Memory B cell (primary cell): ENCODE measurements around the gene TWF2.
"Not testable (repeated sequence)": the region's sequence is repeated elsewhere in the genome, so short reads cannot be mapped to it uniquely, and the experiment has no call there.

ENCODE experiments used
- ATAC-seq: fragments of 150-1000 bp; cut with Tn5 transposase; 2 replicates; pipeline ENCODE4 v1.10.0; 2021; ENCODE audit warnings: low read depth, mild to moderate bottlenecking, moderate library complexity
- DNase-seq, 2 donors: peaks; one replicate each; pipeline ENCODE4 v3.0.0; 2022; ENCODE audit warnings: low spot score in 2 of 2
- H3K27ac Mint-ChIP-seq: one replicate; pipeline ENCODE4 v1.8.0; 2022; ENCODE audit warnings: mild to moderate bottlenecking, moderate library complexity, mixed read lengths
- H3K27me3 Mint-ChIP-seq: one replicate; pipeline ENCODE4 v1.8.0; 2022; ENCODE audit warnings: mixed read lengths
- H3K36me3 Mint-ChIP-seq: one replicate; pipeline ENCODE4 v1.8.0; 2022; ENCODE audit warnings: mild to moderate bottlenecking, mixed read lengths
- H3K4me1 Mint-ChIP-seq: one replicate; pipeline ENCODE4 v1.8.0; 2022; ENCODE audit warnings: mixed read lengths
- H3K4me3 Mint-ChIP-seq: one replicate; pipeline ENCODE4 v1.8.0; 2022; ENCODE audit warnings: mild to moderate bottlenecking, moderate library complexity, mixed read lengths
- H3K9me3 Mint-ChIP-seq: one replicate; pipeline ENCODE4 v1.8.0; 2022; ENCODE audit warnings: mixed read lengths

TWF2 gene

GRCh38 chr3:52238761-52239701, at the start of gene TWF2:
TSS of gene TWF2 (minus strand) at chr3:52239158. CDS start at chr3:52239016, 142 bp downstream.
- Mint-ChIP-seq H3K4me3 (peak within 1 kb of the TSS; percentile 97), H3K9me3 (no peaks in the 10 kb centered on the region), H3K27ac (peak within 1 kb of the TSS; percentile 88), H3K4me1 (peaks cover 52% of the 10 kb centered on the region), H3K27me3 (no peaks in the 10 kb centered on the region), H3K36me3 (peaks cover 3% of the 10 kb centered on the region)
- ATAC-seq (peak; percentile 85), DNase-seq (peak; percentile 81 to 83)

DNA sequence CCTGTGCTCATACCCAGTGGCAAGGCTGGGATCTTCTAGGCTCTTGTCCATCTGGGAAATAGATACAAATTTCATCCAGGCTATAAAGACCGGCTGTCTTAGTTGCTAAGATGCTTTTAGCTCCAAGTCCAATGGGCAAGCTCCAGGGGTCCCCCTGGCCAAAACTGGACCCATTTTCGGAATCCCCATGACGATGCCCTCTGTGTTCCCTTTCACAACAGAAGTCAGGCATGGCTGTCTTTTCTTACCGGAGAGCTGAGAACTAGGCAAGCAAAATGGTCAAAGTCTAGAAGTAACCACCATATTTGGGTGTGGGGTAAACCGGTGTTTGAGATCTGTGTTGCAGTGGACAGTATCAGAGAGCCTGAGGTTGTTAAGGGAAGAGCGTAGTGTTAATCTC, 49.7 kb upstream of the TWF2 start:
- ATAC-seq (no peak), DNase-seq (no peak)
- Mint-ChIP-seq H3K9me3 (no peaks in the 10 kb centered on the region), H3K27me3 (no peaks in the 10 kb centered on the region), H3K4me3 (peak overlapping the region; percentile 98), H3K36me3 (peaks cover 9% of the 10 kb centered on the region), H3K4me1 (peaks cover 19% of the 10 kb centered on the region), H3K27ac (peak overlapping the region; percentile 99)

GRCh38 chr3:52286777-52287110, 47.8 kb upstream of the TWF2 start:
- Mint-ChIP-seq H3K4me3 (peak overlapping the region; percentile 98), H3K27me3 (no peaks in the 10 kb centered on the region), H3K27ac (peak overlapping the region; percentile 99), H3K36me3 (peaks cover 4% of the 10 kb centered on the region), H3K9me3 (no peaks in the 10 kb centered on the region), H3K4me1 (peaks cover 20% of the 10 kb centered on the region)
- ATAC-seq (no peak), DNase-seq (no peak)

- DNase-seq, ATAC-seq, H3K27ac Mint-ChIP-seq, H3K4me3 Mint-ChIP-seq, H3K36me3 Mint-ChIP-seq, H3K9me3 Mint-ChIP-seq, H3K27me3 Mint-ChIP-seq: not testable (repeated sequence)
- H3K4me1 Mint-ChIP-seq = peaks cover 13% of the 10 kb centered on the region
Measured at GRCh38 chr3:52284051-52284450, 45.1 kb upstream of the TWF2 start.

- Mint-ChIP-seq H3K27ac (no peak overlapping the region), H3K4me1 (peaks cover 11% of the 10 kb centered on the region), H3K4me3 (no peak overlapping the region), H3K9me3 (no peaks in the 10 kb centered on the region), H3K36me3 (no peaks in the 10 kb centered on the region), H3K27me3 (no peaks in the 10 kb centered on the region)
- DNase-seq (no peak), ATAC-seq (no peak)
Measured at GRCh38 chr3:52283306-52283705, 44.3 kb upstream of the TWF2 start.

- peaks cover 15% of the 10 kb centered on the region for H3K4me1 Mint-ChIP-seq
- ATAC-seq (no peak), DNase-seq (no peak)
- peaks cover 3% of the 10 kb centered on the region for H3K36me3 Mint-ChIP-seq
- H3K27ac Mint-ChIP-seq = no peak overlapping the region
- H3K9me3 Mint-ChIP-seq = no peaks in the 10 kb centered on the region
- H3K4me3 Mint-ChIP-seq = no peak overlapping the region
- H3K27me3 Mint-ChIP-seq = no peaks in the 10 kb centered on the region
Measured at GRCh38 chr3:52281981-52282801, 43.2 kb upstream of the TWF2 start.

GRCh38 chr3:52280050-52280461, 41.1 kb upstream of the TWF2 start:
- Mint-ChIP-seq H3K9me3 (no peaks in the 10 kb centered on the region), H3K27me3 (no peaks in the 10 kb centered on the region), H3K27ac (no peak overlapping the region), H3K4me1 (peaks cover 27% of the 10 kb centered on the region), H3K4me3 (no peak overlapping the region), H3K36me3 (peaks cover 7% of the 10 kb centered on the region)
- DNase-seq (no peak), ATAC-seq (no peak)

GRCh38 chr3:52279596-52279995, 40.6 kb upstream of the TWF2 start:
- DNase-seq = no peak
- H3K9me3 Mint-ChIP-seq = no peaks in the 10 kb centered on the region
- H3K27me3 Mint-ChIP-seq = no peaks in the 10 kb centered on the region
- no peak for ATAC-seq
- peaks cover 28% of the 10 kb centered on the region for H3K4me1 Mint-ChIP-seq
- H3K27ac Mint-ChIP-seq = peak overlapping the region; percentile 97
- H3K4me3 Mint-ChIP-seq = peak overlapping the region; percentile 96
- peaks cover 9% of the 10 kb centered on the region for H3K36me3 Mint-ChIP-seq

DNA sequence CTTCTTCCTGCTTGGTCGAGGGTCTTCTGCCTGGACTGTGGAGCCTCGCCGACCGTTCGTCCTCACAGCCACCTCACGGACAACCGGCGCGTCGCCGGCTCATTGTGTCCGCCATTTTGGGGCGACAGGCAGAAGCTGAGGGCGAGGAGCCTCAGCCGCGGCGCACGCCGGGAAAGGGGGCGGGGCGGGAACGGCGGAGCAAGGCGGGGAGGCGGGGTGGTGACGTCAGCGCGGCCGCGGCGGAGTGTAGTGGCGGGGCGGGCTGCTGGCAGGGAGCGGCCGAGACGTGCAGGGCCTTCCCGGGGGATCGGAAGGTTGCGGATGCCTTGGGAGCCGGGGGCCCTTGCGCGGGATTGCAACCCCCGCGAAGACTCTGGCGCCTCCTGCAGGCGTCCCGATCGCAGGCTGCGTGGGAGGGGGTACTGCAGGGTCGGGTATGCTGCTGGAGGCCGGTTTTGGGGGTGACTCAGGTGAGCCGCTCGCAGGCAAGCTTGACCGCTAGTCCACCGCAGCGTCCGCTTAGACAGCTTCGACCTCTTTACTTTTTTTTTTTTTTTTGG, 39.6 kb upstream of the TWF2 start, which contains the start of gene WDR82:
Gene WDR82, minus strand, starts transcription at position 140 of the 560 bp plus-strand sequence. CDS start 288 bp downstream, outside the sequence.
- peaks cover 11% of the 10 kb centered on the region for H3K36me3 Mint-ChIP-seq
- H3K4me3 Mint-ChIP-seq = peak within 1 kb of the TSS; percentile 96
- peak within 1 kb of the TSS; percentile 97 for H3K27ac Mint-ChIP-seq
- peaks cover 31% of the 10 kb centered on the region for H3K4me1 Mint-ChIP-seq
- ATAC-seq (peak; percentile 87), DNase-seq (peak; percentile 97)
- no peaks in the 10 kb centered on the region for H3K9me3 Mint-ChIP-seq
- H3K27me3 Mint-ChIP-seq = no peaks in the 10 kb centered on the region

GRCh38 chr3:52277972-52278509, 39.1 kb upstream of the TWF2 start:
- Mint-ChIP-seq H3K4me1 (peaks cover 31% of the 10 kb centered on the region), H3K27ac (peak overlapping the region; percentile 97), H3K9me3 (no peaks in the 10 kb centered on the region), H3K36me3 (peaks cover 11% of the 10 kb centered on the region), H3K27me3 (no peaks in the 10 kb centered on the region), H3K4me3 (peak overlapping the region; percentile 96)
- ATAC-seq = peak; percentile 68
- DNase-seq = peak in 1 of 2 donors; percentile 77

GRCh38 chr3:52277071-52277964, 38.4 kb upstream of the TWF2 start:
- peaks cover 36% of the 10 kb centered on the region for H3K4me1 Mint-ChIP-seq
- H3K27me3 Mint-ChIP-seq = no peaks in the 10 kb centered on the region
- peak; percentile 26 to 35 for DNase-seq
- H3K27ac Mint-ChIP-seq = peak overlapping the region; percentile 97
- peak; percentile 11 for ATAC-seq
- no peaks in the 10 kb centered on the region for H3K9me3 Mint-ChIP-seq
- peak overlapping the region; percentile 92 for H3K4me3 Mint-ChIP-seq
- peaks cover 14% of the 10 kb centered on the region for H3K36me3 Mint-ChIP-seq

DNA sequence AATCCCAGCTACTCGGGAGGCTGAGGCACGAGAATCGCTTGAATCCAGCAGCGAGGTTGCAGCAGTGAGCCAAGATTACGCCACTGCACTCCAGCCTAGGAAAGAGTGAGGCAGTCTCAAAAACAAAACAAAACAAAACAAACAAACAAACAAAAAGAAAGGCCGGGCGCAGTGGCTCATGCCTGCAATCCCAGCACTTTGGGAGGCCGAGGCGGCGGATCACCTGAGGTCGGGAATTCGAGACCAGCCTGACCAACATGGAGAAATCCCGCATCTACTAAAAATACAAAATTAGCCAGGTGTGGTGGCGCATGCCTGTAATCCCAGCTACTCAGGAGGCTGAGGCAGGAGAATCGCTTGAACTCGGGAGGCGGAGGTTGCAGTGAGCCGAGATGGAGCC, 35.8 kb upstream of the TWF2 start:
- H3K27ac Mint-ChIP-seq, H3K9me3 Mint-ChIP-seq, H3K27me3 Mint-ChIP-seq, DNase-seq, ATAC-seq: not testable (repeated sequence)
- Mint-ChIP-seq H3K36me3 (peaks cover 14% of the 10 kb centered on the region), H3K4me3 (peak overlapping the region; percentile 34), H3K4me1 (peaks cover 46% of the 10 kb centered on the region)

GRCh38 chr3:52272831-52273230, 33.9 kb upstream of the TWF2 start:
- DNase-seq (no peak), ATAC-seq (no peak)
- H3K9me3 Mint-ChIP-seq = no peaks in the 10 kb centered on the region
- peak overlapping the region; percentile 30 for H3K4me3 Mint-ChIP-seq
- peaks cover 43% of the 10 kb centered on the region for H3K4me1 Mint-ChIP-seq
- H3K27me3 Mint-ChIP-seq = no peaks in the 10 kb centered on the region
- H3K36me3 Mint-ChIP-seq = peaks cover 15% of the 10 kb centered on the region
- peak overlapping the region; percentile 78 for H3K27ac Mint-ChIP-seq
